Endodermal cell (in vitro differentiated cells): ENCODE data around the gene COL13A1. TPM values are rescaled to one million over a fixed set of nuclear protein-coding genes. Genes with fewer than 3 reads are reported as not detected.

Experiments used
- DNase-seq: peaks from one replicate; pipeline ENCODE4 v3.0.0-alpha.2; 2017
- H3K27ac ChIP-seq: 2 replicates; pipeline ENCODE4 v1.5.1; 2013; ENCODE audit warnings: mild to moderate bottlenecking, low read depth, low read length, moderate library complexity
- H3K27me3 ChIP-seq: 2 replicates; pipeline ENCODE4 v1.6.1; 2013; ENCODE audit warnings: mild to moderate bottlenecking, low read length, moderate library complexity; ENCODE audit not compliant: insufficient read depth, control insufficient read depth, poor library complexity, severe bottlenecking
- H3K36me3 ChIP-seq: 2 replicates; pipeline ENCODE4 v1.7.0; 2013; ENCODE audit warnings: mild to moderate bottlenecking, low read length, moderate library complexity; ENCODE audit not compliant: control insufficient read depth, insufficient read depth
- H3K4me1 ChIP-seq: one replicate; pipeline ENCODE4 v1.7.0; 2013; ENCODE audit warnings: low read length; ENCODE audit not compliant: control insufficient read depth, insufficient read depth
- H3K4me3 ChIP-seq: 2 replicates; pipeline ENCODE4 v1.5.1; 2013; ENCODE audit warnings: mild to moderate bottlenecking, low read length, moderate library complexity
- H3K9ac ChIP-seq: 2 replicates; pipeline ENCODE4 v1.6.1; 2013; ENCODE audit warnings: mild to moderate bottlenecking, low read length, moderate library complexity; ENCODE audit not compliant: poor library complexity, severe bottlenecking; ENCODE audit errors: extremely low read depth
- H3K9me3 ChIP-seq: 2 replicates; pipeline ENCODE4 v1.6.1; 2013; ENCODE audit warnings: mild to moderate bottlenecking, low read length, moderate library complexity; ENCODE audit not compliant: control insufficient read depth
- H3K27ac Mint-ChIP-seq: 2 replicates; pipeline ENCODE4 v1.8.0; 2020; ENCODE audit warnings: mixed read lengths
- H3K27me3 Mint-ChIP-seq: 2 replicates; pipeline ENCODE4 v1.8.0; 2021; ENCODE audit warnings: mild to moderate bottlenecking, mixed read lengths; ENCODE audit not compliant: insufficient read depth
- H3K36me3 Mint-ChIP-seq: 2 replicates; pipeline ENCODE4 v1.8.0; 2020; ENCODE audit warnings: low read depth, mixed read lengths
- H3K4me1 Mint-ChIP-seq: 2 replicates; pipeline ENCODE4 v1.8.0; 2020; ENCODE audit warnings: mixed read lengths
- H3K4me3 Mint-ChIP-seq: 2 replicates; pipeline ENCODE4 v1.8.0; 2020; ENCODE audit warnings: mild to moderate bottlenecking, moderate library complexity, mixed read lengths
- H3K9me3 Mint-ChIP-seq: 2 replicates; pipeline ENCODE4 v1.8.0; 2020; ENCODE audit warnings: mild to moderate bottlenecking, mixed read lengths
- WGBS, 2 experiments: methylation state at CpG; one replicate each; pipeline versions ENCODE4 v1.1.5 to v1.1.7; 2013; ENCODE audit warnings: missing lambda C conversion rate in 2 of 2, mixed read lengths in 1 of 2; ENCODE audit not compliant: insufficient coverage in 1 of 2, insufficient read length in 1 of 2; 5-methylcytosine and 5-hydroxymethylcytosine counted together
- total RNA-seq, 2 donors: library from RNA; stranded (reverse); fragmentation: NEBNext Ultra II Directional in 1 of 2; extraction: Animal tissue kit (Norgen Biotek cat#: 25700) in 1 of 2; gene quantifications; 2 replicates in 1 of 2; 3 replicates in 1 of 2; pipeline ENCODE4 v1.2.1, GENCODE V29; 2021
- TF ChIP-seq, protein P1 (sequence below): fragments of 200-600 bp; sonication (generic); conservative IDR thresholded peaks from 2 replicates; pipeline ENCODE4 v1.5.0; 2021; ENCODE audit warnings: antibody characterized with exemption, mild to moderate bottlenecking

The COL13A1 gene
- total RNA-seq, 2 donors from 2014 or later, result 15.9 to 20.7 TPM

- Mint-ChIP-seq H3K4me3 (no peak overlapping the region), H3K36me3 (no peaks in the 10 kb centered on the region), H3K4me1 (peaks cover 54% of the 10 kb centered on the region), H3K27ac (no peak overlapping the region), H3K27me3 (no peaks in the 10 kb centered on the region), H3K9me3 (no peaks in the 10 kb centered on the region)
- WGBS, 2 experiments, result 90 to 93% methylated on average over 7 to 10 of the region's 10 CpGs
- Histone ChIP-seq H3K4me1 (peaks cover 10% of the 10 kb centered on the region), H3K4me3 (no peak overlapping the region), H3K36me3 (no peaks in the 10 kb centered on the region), H3K9me3 (no peaks in the 10 kb centered on the region), H3K9ac (no peak overlapping the region), H3K27ac (no peak overlapping the region), H3K27me3 (no peaks in the 10 kb centered on the region)
- DNase-seq, result no peak
- TF ChIP-seq, protein P1, sequence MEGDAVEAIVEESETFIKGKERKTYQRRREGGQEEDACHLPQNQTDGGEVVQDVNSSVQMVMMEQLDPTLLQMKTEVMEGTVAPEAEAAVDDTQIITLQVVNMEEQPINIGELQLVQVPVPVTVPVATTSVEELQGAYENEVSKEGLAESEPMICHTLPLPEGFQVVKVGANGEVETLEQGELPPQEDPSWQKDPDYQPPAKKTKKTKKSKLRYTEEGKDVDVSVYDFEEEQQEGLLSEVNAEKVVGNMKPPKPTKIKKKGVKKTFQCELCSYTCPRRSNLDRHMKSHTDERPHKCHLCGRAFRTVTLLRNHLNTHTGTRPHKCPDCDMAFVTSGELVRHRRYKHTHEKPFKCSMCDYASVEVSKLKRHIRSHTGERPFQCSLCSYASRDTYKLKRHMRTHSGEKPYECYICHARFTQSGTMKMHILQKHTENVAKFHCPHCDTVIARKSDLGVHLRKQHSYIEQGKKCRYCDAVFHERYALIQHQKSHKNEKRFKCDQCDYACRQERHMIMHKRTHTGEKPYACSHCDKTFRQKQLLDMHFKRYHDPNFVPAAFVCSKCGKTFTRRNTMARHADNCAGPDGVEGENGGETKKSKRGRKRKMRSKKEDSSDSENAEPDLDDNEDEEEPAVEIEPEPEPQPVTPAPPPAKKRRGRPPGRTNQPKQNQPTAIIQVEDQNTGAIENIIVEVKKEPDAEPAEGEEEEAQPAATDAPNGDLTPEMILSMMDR, result no peak
These were observed 53.0 kb downstream of the COL13A1 start for GRCh38 chr10:69854511-69855345.

- Histone ChIP-seq H3K27ac (no peak overlapping the region), H3K4me3 (no peak overlapping the region), H3K4me1 (peaks cover 8% of the 10 kb centered on the region), H3K9ac (no peak overlapping the region), H3K36me3 (no peaks in the 10 kb centered on the region), H3K27me3 (no peaks in the 10 kb centered on the region), H3K9me3 (no peaks in the 10 kb centered on the region)
- DNase-seq, result no peak
- Mint-ChIP-seq H3K36me3 (no peaks in the 10 kb centered on the region), H3K27me3 (no peaks in the 10 kb centered on the region), H3K4me3 (no peak overlapping the region), H3K4me1 (peaks cover 53% of the 10 kb centered on the region), H3K27ac (no peak overlapping the region), H3K9me3 (no peaks in the 10 kb centered on the region)
- 89 to 100% methylated on average over 2 to 5 of the region's 6 CpGs for WGBS, 2 experiments
- TF ChIP-seq, protein P1, result no peak
These were observed 53.8 kb downstream of the COL13A1 start for GRCh38 chr10:69855346-69856111.

GRCh38 chr10:69856601-69857166, 55.0 kb downstream of the COL13A1 start:
- Mint-ChIP-seq H3K4me1 (peaks cover 56% of the 10 kb centered on the region), H3K36me3 (no peaks in the 10 kb centered on the region), H3K9me3 (no peaks in the 10 kb centered on the region), H3K27ac (peak overlapping the region; percentile 46), H3K4me3 (no peak overlapping the region), H3K27me3 (no peaks in the 10 kb centered on the region)
- no peaks in the 10 kb centered on the region for H3K36me3 ChIP-seq
- H3K27ac ChIP-seq, result no peak overlapping the region
- H3K27me3 ChIP-seq, result no peaks in the 10 kb centered on the region
- no peak overlapping the region for H3K4me3 ChIP-seq
- H3K4me1 ChIP-seq, result peaks cover 14% of the 10 kb centered on the region
- TF ChIP-seq, protein P1, result no peak
- no peaks in the 10 kb centered on the region for H3K9me3 ChIP-seq
- 81 to 89% methylated on average over 7 of the region's 7 CpGs for WGBS, 2 experiments
- no peak overlapping the region for H3K9ac ChIP-seq
- no peak for DNase-seq
